GM12878 (cell line): ENCODE data around the gene ESYT2. TPM values are rescaled to one million over a fixed set of nuclear protein-coding genes. Genes with fewer than 3 reads are reported as not detected.

Source experiments
- ATAC-seq: fragments of 200-7000 bp; cut with Tn5 transposase; 3 replicates; pipeline ENCODE4 v1.9.1; 2020; ENCODE audit warnings: mild to moderate bottlenecking, moderate library complexity
- BruUV-seq: library from RNA; stranded (reverse); fragments of 400-500 nt; replicated peaks from 2 replicates; lab custom pipeline; 2021; lab: Mats Ljungman, UMichigan
- CTCF ChIA-PET: fragments of 300-600 bp; sonication (Branson Sonifier 250); formaldehyde crosslinking; extraction: SDS; loops from one replicate; lab custom pipeline; 2021; ENCODE audit warnings: inconsistent platforms; lab: Yijun Ruan, JAX
- POLR2A ChIA-PET: fragments of 350-600 bp; formaldehyde crosslinking; extraction: SDS; loops from one replicate; lab custom pipeline; 2021; ENCODE audit warnings: inconsistent platforms; lab: Charles Lee
- RAD21 ChIA-PET: fragments of 300-600 bp; sonication (Branson Sonifier 250); formaldehyde crosslinking; loops from one replicate; lab custom pipeline; 2023; ENCODE audit warnings: antibody characterized with exemption; ENCODE audit not compliant: unreplicated experiment; lab: Charles Lee
- SMC1A ChIA-PET: fragments of 300-600 bp; sonication (Branson Sonifier 250); formaldehyde crosslinking; loops from one replicate; lab custom pipeline; 2023; ENCODE audit not compliant: unreplicated experiment, uncharacterized antibody; lab: Charles Lee
- DNase-seq: peaks from one replicate; pipeline ENCODE4 v3.0.0-alpha.2; 2011; ENCODE audit warnings: low read depth, low spot score
- FAIRE-seq: peaks from 3 replicates; lab custom pipeline; 2011; peaks lifted over from hg19 to GRCh38; lab: Jason Lieb, UNC
- H2AFZ ChIP-seq: 2 replicates; pipeline ENCODE4 v1.6.0; 2011; ENCODE audit warnings: low read depth, low read length, control low read depth; ENCODE audit not compliant: control insufficient read depth
- H3K27ac ChIP-seq: 2 replicates; pipeline ENCODE4 v1.5.1; 2011; ENCODE audit warnings: control low read depth; ENCODE audit not compliant: control insufficient read depth, insufficient read depth
- H3K27me3 ChIP-seq, 2 experiments: replicated peaks in 1 of 2; 2 replicates each; pipeline versions ENCODE4 v1.6.0 to v1.6.1; 2011; ENCODE audit warnings: low read length in 1 of 2; ENCODE audit not compliant: control insufficient read depth in 2 of 2, insufficient read depth in 2 of 2
- H3K36me3 ChIP-seq, 2 experiments: 2 replicates each; pipeline ENCODE4 v1.5.1; 2011; ENCODE audit warnings: low read length in 1 of 2; ENCODE audit not compliant: control insufficient read depth in 2 of 2, insufficient read depth in 2 of 2
- H3K4me1 ChIP-seq: 2 replicates; pipeline ENCODE4 v1.6.1; 2011; ENCODE audit warnings: mild to moderate bottlenecking, low read length, moderate library complexity, mixed read lengths; ENCODE audit not compliant: control insufficient read depth, insufficient read depth
- H3K4me2 ChIP-seq: 2 replicates; pipeline ENCODE4 v1.6.0; 2011; ENCODE audit warnings: control low read depth; ENCODE audit not compliant: control insufficient read depth, insufficient read depth
- H3K4me3 ChIP-seq: fragments of 200-600 bp; sonication (generic); 2 replicates; pipeline ENCODE4 v1.5.1; 2016
- H3K79me2 ChIP-seq: 2 replicates; pipeline ENCODE4 v1.6.0; 2011; ENCODE audit warnings: low read length; ENCODE audit not compliant: control insufficient read depth, insufficient read depth
- H3K9ac ChIP-seq: 2 replicates; pipeline ENCODE4 v1.8.0; 2011; ENCODE audit warnings: low read length, control low read depth, mixed read lengths; ENCODE audit not compliant: control insufficient read depth, insufficient read depth
- H3K9me3 ChIP-seq: replicated peaks from 3 replicates; pipeline ENCODE4 v1.5.1; 2011; ENCODE audit warnings: mild to moderate bottlenecking, low read length; ENCODE audit not compliant: control insufficient read depth, insufficient read depth
- H4K20me1 ChIP-seq: 2 replicates; pipeline ENCODE4 v1.6.0; 2011; ENCODE audit not compliant: control insufficient read depth, insufficient read depth
- ESRRA ChIP-seq: IDR thresholded peaks from 2 replicates; pipeline ENCODE4 v1.6.1; 2012; ENCODE audit warnings: mild to moderate bottlenecking, low read length, improper control_type of control experiment
- ETV6 ChIP-seq, 2 experiments: fragments of 450-650 bp in 1 of 2; IDR thresholded peaks in 1 of 2; conservative IDR thresholded peaks in 1 of 2; 2 replicates each; pipeline ENCODE4 v1.6.1; 2014; ENCODE audit warnings: antibody characterized with exemption in 1 of 2, borderline replicate concordance in 1 of 2, low read depth in 1 of 2, mild to moderate bottlenecking in 1 of 2, moderate library complexity in 1 of 2
- PKNOX1 ChIP-seq: fragments of 450-650 bp; IDR thresholded peaks from 2 replicates; pipeline ENCODE4 v1.6.1; 2016; ENCODE audit warnings: mild to moderate bottlenecking
- RAD51 ChIP-seq: fragments of 450-650 bp; IDR thresholded peaks from 2 replicates; pipeline ENCODE4 v1.6.1; 2016; ENCODE audit warnings: moderate library complexity, mild to moderate bottlenecking, inconsistent platforms
- YY1 ChIP-seq: IDR thresholded peaks from 2 replicates; pipeline ENCODE4 v1.6.1; 2011; ENCODE audit warnings: low read depth, mild to moderate bottlenecking, low read length
- WGBS: methylation state at CpG from one replicate; pipeline ENCODE4 v1.1.6; 2016; ENCODE audit warnings: low lambda C conversion rate; ENCODE audit not compliant: insufficient replicate concordance, insufficient coverage; ENCODE audit errors: missing lambda C conversion rate; 5-methylcytosine and 5-hydroxymethylcytosine counted together
- in situ Hi-C: fragments of 300-500 bp; cut with MboI; formaldehyde crosslinking; loops from 9 replicates; pipeline ENCODE4 v1.14.3; 2018; ENCODE audit warnings: mixed read lengths
- intact Hi-C: fragments of 100-400 bp; cut with micrococcal nuclease; formaldehyde crosslinking; loops from one replicate; pipeline ENCODE4 v1.14.2; 2022; ENCODE audit not compliant: unreplicated experiment
- polyA plus RNA-seq, 11 experiments: library from polyadenylated mRNA; depleted of rRNA in 4 of 11; unstranded in 6 of 11; stranded (reverse) in 5 of 11; fragments of >200 nt; fragmentation: Nextera tagmentation in 4 of 11; fragmentation: Illumina TruSeq in 1 of 11; extraction: Ambion mirVana in 4 of 11; extraction: Trizol in 1 of 11; gene quantifications; 1 replicate in 1 of 11; 2 replicates in 10 of 11; pipeline versions ENCODE4 v1.2.1 to v1.2.3, GENCODE V29; 2011 to 2016; ENCODE audit warnings: inconsistent platforms in 2 of 11, missing spikeins in 2 of 11, low read depth in 1 of 11
- total RNA-seq, 4 experiments: library from RNA; depleted of rRNA in 3 of 4; stranded (reverse); fragments of >200 nt in 3 of 4; fragmentation: Illumina TruSeq in 1 of 4; extraction: Trizol in 1 of 4; gene quantifications; 2 replicates each; pipeline versions ENCODE4 v1.2.1 to v1.2.3, GENCODE V29; 2013 to 2021
- TF ChIP-seq, protein P1 (sequence below): IDR thresholded peaks from 2 replicates; pipeline ENCODE4 v1.6.1; 2012; ENCODE audit warnings: low read depth, low read length, improper control_type of control experiment

Gene ESYT2
- total and polyA plus RNA-seq, 10 of the 15 experiments (the other 5 are each of a cell fraction or from before 2014, with no cell fraction given), result 1.9 to 44.6 (median 21.4) TPM

DNA sequence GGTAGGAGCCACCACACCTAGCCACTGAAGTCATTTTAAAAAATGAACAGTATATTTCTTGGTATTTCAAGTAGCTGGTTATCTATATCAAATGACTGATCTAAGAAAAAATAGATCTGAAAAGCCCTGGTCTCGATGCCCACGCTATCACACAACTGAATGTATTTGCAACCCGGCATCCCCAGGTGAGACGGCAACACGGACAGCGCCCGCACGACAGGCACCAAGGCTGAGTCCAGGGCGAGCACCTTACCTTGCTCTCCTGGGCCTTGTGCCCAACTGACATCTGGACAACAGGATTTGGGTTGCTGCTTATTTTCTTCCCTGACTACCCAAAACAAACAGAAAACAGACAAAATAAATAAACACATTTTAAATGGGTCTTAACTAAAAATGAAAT is 79.9 kb downstream of the ESYT2 start:
- ATAC-seq, result no peak
- H3K4me2 ChIP-seq, result no peak overlapping the region
- 100% methylated on average over 9 of the region's 9 CpGs for WGBS
- POLR2A ChIA-PET, result no interaction called here
- no peak for TF ChIP-seq PKNOX1
- TF ChIP-seq RAD51, result no peak
- TF ChIP-seq ESRRA, result no peak
- TF ChIP-seq, protein P1, sequence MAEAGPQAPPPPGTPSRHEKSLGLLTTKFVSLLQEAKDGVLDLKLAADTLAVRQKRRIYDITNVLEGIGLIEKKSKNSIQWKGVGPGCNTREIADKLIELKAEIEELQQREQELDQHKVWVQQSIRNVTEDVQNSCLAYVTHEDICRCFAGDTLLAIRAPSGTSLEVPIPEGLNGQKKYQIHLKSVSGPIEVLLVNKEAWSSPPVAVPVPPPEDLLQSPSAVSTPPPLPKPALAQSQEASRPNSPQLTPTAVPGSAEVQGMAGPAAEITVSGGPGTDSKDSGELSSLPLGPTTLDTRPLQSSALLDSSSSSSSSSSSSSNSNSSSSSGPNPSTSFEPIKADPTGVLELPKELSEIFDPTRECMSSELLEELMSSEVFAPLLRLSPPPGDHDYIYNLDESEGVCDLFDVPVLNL, result no peak
- no peak for TF ChIP-seq YY1
- TF ChIP-seq ETV6 (conservative IDR thresholded peaks at IDR 0.05 in 1 of 2, IDR thresholded peaks at IDR 0.05 in 1 of 2; ENCODE audit: borderline replicate concordance in 1 of 2, low read depth in 1 of 2), result no peak
- TF ChIP-seq, all 136 proteins: peak for 0
- H3K4me1 ChIP-seq, result no peaks in the 10 kb centered on the region
- no peak overlapping the region for H2AFZ ChIP-seq
- DNase-seq (no peak), FAIRE-seq (no peak)
- ChIA-PET RAD21 (no interaction called here), SMC1A (interaction anchor here (1.3 to 1.6 kb wide), 3 partner anchors 13 to 63 kb away, joined by 3 to 5 read pairs (median 3); no protein-coding TSS in a partner anchor), CTCF (interaction anchor here (1.3 kb wide), 1 partner anchor 227 kb away, joined by 4 read pairs; no protein-coding TSS in a partner anchor)
- H3K79me2 ChIP-seq, result no peaks in the 10 kb centered on the region
- H3K27ac ChIP-seq, result no peak overlapping the region
- no peaks in the 10 kb centered on the region for H4K20me1 ChIP-seq
- peaks cover 1 to 3% of the 10 kb centered on the region in 2 experiments; a peak in 3 of 4 replicates for H3K36me3 ChIP-seq
- no peaks in the 10 kb centered on the region for H3K9me3 ChIP-seq
- intact Hi-C loops (no loop called here), in situ Hi-C loops (no loop called here)
- H3K4me3 ChIP-seq, result no peak overlapping the region
- no TSS peak for BruUV-seq
- no peak overlapping the region for H3K9ac ChIP-seq
- no peaks in the 10 kb centered on the region for H3K27me3 ChIP-seq
